Measurements from ENCODE around the gene ZBED2. TPM values are rescaled to one million over a fixed set of nuclear protein-coding genes. Genes with fewer than 3 reads are reported as not detected.
A peak's percentile ranks its signal among the peaks of the same experiment; 100 is the strongest.
"Not testable (repeated sequence)": the region's sequence is repeated elsewhere in the genome, so short reads cannot be mapped to it uniquely, and the experiment has no call there.

Gene ZBED2
- total RNA-seq, result 4.9 TPM

GRCh38 chr3:111595232-111595631 is at the start of gene ZBED2:
Gene ZBED2 (minus strand): TSS chr3:111595346. CDS start chr3:111594201, 1,145 bp downstream.
- no peaks in the 10 kb centered on the region for H3K4me1 ChIP-seq
- H3K4me3 ChIP-seq, result peak within 1 kb of the TSS in 1 of 2 donors; percentile 36
- intact Hi-C loops (cut with DNase I), result no loop called here
- DNase-seq (ENCODE audit: extremely low spot score in 2 of 2), result no peak
- H3K9me3 ChIP-seq, result no peaks in the 10 kb centered on the region
- no peaks in the 10 kb centered on the region for H3K27me3 ChIP-seq
- no peaks in the 10 kb centered on the region for H3K36me3 ChIP-seq
- H3K27ac ChIP-seq, result no peak within 1 kb of the TSS
- TF ChIP-seq CTCF (IDR thresholded peaks at IDR 0.05) (no peak), POLR2AphosphoS5 (IDR thresholded peaks at IDR 0.05; ENCODE audit: insufficient read depth in 1 of 2, low read depth in 1 of 2) (peak in 1 of 2 donors; percentile 58)

GRCh38 chr3:111639316-111639715 is 44.2 kb upstream of the ZBED2 start:
- H3K4me1 ChIP-seq, result no peaks in the 10 kb centered on the region
- intact Hi-C loops (cut with DNase I), result no loop called here
- TF ChIP-seq POLR2A (IDR thresholded peaks at IDR 0.05) (no peak), CTCF (IDR thresholded peaks at IDR 0.05) (no peak)

GRCh38 chr3:111636366-111636885 is 41.3 kb upstream of the ZBED2 start:
- TF ChIP-seq POLR2A (IDR thresholded peaks at IDR 0.05) (no peak), CTCF (IDR thresholded peaks at IDR 0.05) (no peak)

More at GRCh38 chr3:111639316-111639715, 44.2 kb upstream of the ZBED2 start:
- Histone ChIP-seq H3K4me3 (no peak overlapping the region), H3K27ac (no peak overlapping the region), H3K36me3 (no peaks in the 10 kb centered on the region), H3K9me3 (no peaks in the 10 kb centered on the region), H3K27me3 (no peaks in the 10 kb centered on the region)
- no peak for DNase-seq (ENCODE audit: extremely low spot score in 2 of 2)

GRCh38 chr3:111635403-111635802 is 40.3 kb upstream of the ZBED2 start:
- H3K4me1 ChIP-seq, result no peaks in the 10 kb centered on the region
- H3K36me3 ChIP-seq, result no peaks in the 10 kb centered on the region
- no peak for DNase-seq (ENCODE audit: extremely low spot score in 2 of 2)
- H3K27ac ChIP-seq, result no peak overlapping the region
- intact Hi-C loops (cut with DNase I), result no loop called here
- TF ChIP-seq POLR2AphosphoS5 (IDR thresholded peaks at IDR 0.05; ENCODE audit: insufficient read depth in 1 of 2, low read depth in 1 of 2) (no peak), POLR2A (IDR thresholded peaks at IDR 0.05) (no peak), CTCF (IDR thresholded peaks at IDR 0.05) (no peak)
- H3K9me3 ChIP-seq, result no peaks in the 10 kb centered on the region
- H3K4me3 ChIP-seq, result no peak overlapping the region
- H3K27me3 ChIP-seq, result no peaks in the 10 kb centered on the region

More at GRCh38 chr3:111636366-111636885, 41.3 kb upstream of the ZBED2 start:
- Histone ChIP-seq H3K4me3 (no peak overlapping the region), H3K4me1 (no peaks in the 10 kb centered on the region), H3K27ac (no peak overlapping the region), H3K36me3 (no peaks in the 10 kb centered on the region), H3K9me3 (no peaks in the 10 kb centered on the region), H3K27me3 (no peaks in the 10 kb centered on the region)
- no peak for DNase-seq (ENCODE audit: extremely low spot score in 2 of 2)
- intact Hi-C loops (cut with DNase I), result no loop called here

GRCh38 chr3:111630638-111631037 is 35.5 kb upstream of the ZBED2 start:
- H3K36me3 ChIP-seq; H3K27ac ChIP-seq; DNase-seq (ENCODE audit: extremely low spot score in 2 of 2); intact Hi-C loops (cut with DNase I); H3K4me3 ChIP-seq; H3K9me3 ChIP-seq; H3K4me1 ChIP-seq; H3K27me3 ChIP-seq: not testable (repeated sequence)

- H3K36me3 ChIP-seq; intact Hi-C loops (cut with DNase I): not testable (repeated sequence)
Measured at GRCh38 chr3:111629018-111629417, 33.9 kb upstream of the ZBED2 start.

More at GRCh38 chr3:111629018-111629417, 33.9 kb upstream of the ZBED2 start:
- not testable (repeated sequence) for H3K27me3 ChIP-seq; H3K4me1 ChIP-seq; H3K27ac ChIP-seq; H3K9me3 ChIP-seq; H3K4me3 ChIP-seq; DNase-seq (ENCODE audit: extremely low spot score in 2 of 2)

Data from vagina (tissue), 2 donors.